Measurements from ENCODE around the gene CNGA1. TPM values are rescaled to one million over a fixed set of nuclear protein-coding genes. Genes with fewer than 3 reads are reported as not detected.

Gene CNGA1
- polyA plus RNA-seq, 1 experiment, result not detected

GRCh38 chr4:47913861-47914219, 102.6 kb downstream of the CNGA1 start:
- Histone ChIP-seq H3K4me3 (ENCODE audit: low read depth, low read length) (peak overlapping the region; percentile 84), H3K27ac (ENCODE audit: low read depth, low read length) (peak overlapping the region; percentile 73), H3K9me3 (ENCODE audit: control insufficient read depth, insufficient read depth, low read length) (peaks cover 4% of the 10 kb centered on the region; the same call in 1 of the 2 replicates), H3K27me3 (ENCODE audit: control insufficient read depth, insufficient read depth, low read length) (no peaks in the 10 kb centered on the region)
- ChIA-PET CTCF (interaction anchor here (0.6 kb wide), 1 partner anchor 10 kb away, joined by 3 read pairs; no protein-coding TSS in a partner anchor), POLR2A (interaction anchor here (0.7 to 1.4 kb wide), 5 partner anchors 62 to 450 kb away, joined by 3 to 4 read pairs (median 4); partner anchors contain the start of gene COMMD8)
- DNase-seq (ENCODE audit: low read depth, low spot score), result no peak
- TF ChIP-seq CTCF (IDR thresholded peaks at IDR 0.05; ENCODE audit: low read depth, low read length), result no peak

- TF ChIP-seq CTCF (IDR thresholded peaks at IDR 0.05; ENCODE audit: low read depth, low read length), result no peak
- DNase-seq (ENCODE audit: low read depth, low spot score), result no peak
- Histone ChIP-seq H3K4me3 (ENCODE audit: low read depth, low read length) (peak overlapping the region; percentile 84), H3K27ac (ENCODE audit: low read depth, low read length) (no peak overlapping the region), H3K27me3 (ENCODE audit: control insufficient read depth, insufficient read depth, low read length) (no peaks in the 10 kb centered on the region), H3K9me3 (ENCODE audit: control insufficient read depth, insufficient read depth, low read length) (peaks cover 4% of the 10 kb centered on the region; the same call in 1 of the 2 replicates)
- ChIA-PET CTCF (no interaction called here), POLR2A (interaction anchor here (1.4 kb wide), 1 partner anchor 73 kb away, joined by 4 read pairs; no protein-coding TSS in a partner anchor)
Observed at GRCh38 chr4:47913330-47913729, 103.2 kb downstream of the CNGA1 start.

- Histone ChIP-seq H3K4me3 (ENCODE audit: low read depth, low read length) (no peak overlapping the region), H3K9me3 (ENCODE audit: control insufficient read depth, insufficient read depth, low read length) (no peaks in the 10 kb centered on the region), H3K27me3 (ENCODE audit: control insufficient read depth, insufficient read depth, low read length) (no peaks in the 10 kb centered on the region), H3K27ac (ENCODE audit: low read depth, low read length) (no peak overlapping the region)
- ChIA-PET CTCF (no interaction called here), POLR2A (no interaction called here)
- no peak for DNase-seq (ENCODE audit: low read depth, low spot score)
- TF ChIP-seq CTCF (IDR thresholded peaks at IDR 0.05; ENCODE audit: low read depth, low read length), result no peak
Observed at GRCh38 chr4:47907089-47907646, 109.3 kb downstream of the CNGA1 start.

GRCh38 chr4:47899639-47900038, 116.8 kb downstream of the CNGA1 start:
- CTCF ChIA-PET, result interaction anchor here (1.0 kb wide), 1 partner anchor 9 kb away, joined by 3 read pairs; no protein-coding TSS in a partner anchor

More at GRCh38 chr4:47899639-47900038, 116.8 kb downstream of the CNGA1 start:
- DNase-seq (ENCODE audit: low read depth, low spot score), result no peak
- H3K9me3 ChIP-seq (ENCODE audit: control insufficient read depth, insufficient read depth, low read length), result no peaks in the 10 kb centered on the region
- no peak for TF ChIP-seq CTCF (IDR thresholded peaks at IDR 0.05; ENCODE audit: low read depth, low read length)
- no peaks in the 10 kb centered on the region for H3K27me3 ChIP-seq (ENCODE audit: control insufficient read depth, insufficient read depth, low read length)
- H3K27ac ChIP-seq (ENCODE audit: low read depth, low read length), result no peak overlapping the region
- POLR2A ChIA-PET, result no interaction called here
- H3K4me3 ChIP-seq (ENCODE audit: low read depth, low read length), result no peak overlapping the region
